ENCODE measurements around the gene SFN. TPM values are rescaled to one million over a fixed set of nuclear protein-coding genes. Genes with fewer than 3 reads are reported as not detected.

The SFN gene
- total RNA-seq, 2 experiments from 2014 or later: 0.95 to 3.9 TPM

DNA sequence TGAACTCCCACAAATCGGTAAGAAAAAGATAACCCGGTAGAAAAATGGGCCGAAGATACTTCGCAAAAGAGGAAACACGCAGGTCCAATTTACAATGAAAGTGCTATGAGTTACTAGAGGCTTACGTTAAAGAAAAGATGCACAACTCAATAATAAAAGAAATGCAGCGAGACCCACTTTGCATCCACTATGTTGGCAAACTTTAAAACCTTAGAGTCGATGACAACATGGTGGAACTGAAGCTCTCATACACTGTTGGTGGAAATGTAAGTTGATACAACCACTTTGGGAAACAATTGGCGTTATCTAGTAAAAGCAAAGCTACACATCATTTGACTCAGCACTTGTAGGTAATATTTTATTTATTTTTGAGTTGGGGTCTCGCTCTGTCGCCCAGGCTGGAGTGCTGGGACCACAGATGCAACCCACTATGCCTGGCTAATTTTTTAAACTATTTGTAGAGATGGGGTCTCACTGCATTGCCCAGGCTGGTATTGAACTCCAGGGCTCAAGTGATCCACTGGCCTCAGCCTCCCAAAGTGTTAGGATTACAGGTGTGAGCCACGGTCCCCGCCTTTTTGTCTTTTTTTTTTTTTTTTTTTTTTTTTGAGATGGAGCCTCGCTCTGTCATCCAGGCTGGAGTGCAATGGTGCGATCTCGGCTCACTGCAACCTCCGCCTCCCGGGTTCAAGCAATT lies 38.0 kb downstream of the SFN start:
- H4K20me1 ChIP-seq (ENCODE audit: insufficient read depth, low read length): no peaks in the 10 kb centered on the region
- H3K4me3 ChIP-seq (ENCODE audit: low read depth, low read length, poor library complexity, severe bottlenecking): peak overlapping the region; percentile 91
- TSS peak; percentile 96 for BruUV-seq (replicated peaks)
- ChIA-PET CTCF (ENCODE audit: unreplicated experiment) (interaction anchor here (1.0 to 1.2 kb wide), 2 partner anchors 11 to 144 kb away, joined by 3 to 4 read pairs; partner anchors contain the start of gene GPN2), POLR2A (interaction anchor here (0.6 to 3.4 kb wide), 9 partner anchors 8 to 360 kb away, joined by 3 to 22 read pairs (median 3); partner anchors contain the start of genes GPN2 and NUDC)
- no peak for DNase-seq (ENCODE audit: low spot score)
- H3K4me1 ChIP-seq (ENCODE audit: insufficient read depth, low read length, poor library complexity, severe bottlenecking): peaks cover 16% of the 10 kb centered on the region
- TF ChIP-seq, protein P1, sequence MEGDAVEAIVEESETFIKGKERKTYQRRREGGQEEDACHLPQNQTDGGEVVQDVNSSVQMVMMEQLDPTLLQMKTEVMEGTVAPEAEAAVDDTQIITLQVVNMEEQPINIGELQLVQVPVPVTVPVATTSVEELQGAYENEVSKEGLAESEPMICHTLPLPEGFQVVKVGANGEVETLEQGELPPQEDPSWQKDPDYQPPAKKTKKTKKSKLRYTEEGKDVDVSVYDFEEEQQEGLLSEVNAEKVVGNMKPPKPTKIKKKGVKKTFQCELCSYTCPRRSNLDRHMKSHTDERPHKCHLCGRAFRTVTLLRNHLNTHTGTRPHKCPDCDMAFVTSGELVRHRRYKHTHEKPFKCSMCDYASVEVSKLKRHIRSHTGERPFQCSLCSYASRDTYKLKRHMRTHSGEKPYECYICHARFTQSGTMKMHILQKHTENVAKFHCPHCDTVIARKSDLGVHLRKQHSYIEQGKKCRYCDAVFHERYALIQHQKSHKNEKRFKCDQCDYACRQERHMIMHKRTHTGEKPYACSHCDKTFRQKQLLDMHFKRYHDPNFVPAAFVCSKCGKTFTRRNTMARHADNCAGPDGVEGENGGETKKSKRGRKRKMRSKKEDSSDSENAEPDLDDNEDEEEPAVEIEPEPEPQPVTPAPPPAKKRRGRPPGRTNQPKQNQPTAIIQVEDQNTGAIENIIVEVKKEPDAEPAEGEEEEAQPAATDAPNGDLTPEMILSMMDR (conservative IDR thresholded peaks at IDR 0.05; ENCODE audit: low read length): no peak
- TF ChIP-seq EZH2phosphoT487 (IDR thresholded peaks at IDR 0.05; ENCODE audit: borderline replicate concordance, low read depth, low read length): no peak
- H3K36me3 ChIP-seq (ENCODE audit: insufficient read depth, low read length): peaks cover 12% of the 10 kb centered on the region; the same call in 1 of the 2 replicates
- peak overlapping the region; percentile 99 for H2AFZ ChIP-seq (ENCODE audit: low read length)
- no peaks in the 10 kb centered on the region for H3K9me2 ChIP-seq (ENCODE audit: insufficient read depth, low read length)
- H3K79me2 ChIP-seq (ENCODE audit: insufficient read depth, low read depth, low read length): peaks cover 17% of the 10 kb centered on the region
- H3K9me3 ChIP-seq (ENCODE audit: low read length): no peaks in the 10 kb centered on the region
- peak overlapping the region; percentile 83 for H3K4me2 ChIP-seq (ENCODE audit: low read length)
- intact Hi-C loops (cut with micrococcal nuclease; ENCODE audit: unreplicated experiment): no loop called here
- peak overlapping the region; percentile 43 for H3K27ac ChIP-seq (ENCODE audit: low read depth, low read length, poor library complexity, severe bottlenecking)

DNA sequence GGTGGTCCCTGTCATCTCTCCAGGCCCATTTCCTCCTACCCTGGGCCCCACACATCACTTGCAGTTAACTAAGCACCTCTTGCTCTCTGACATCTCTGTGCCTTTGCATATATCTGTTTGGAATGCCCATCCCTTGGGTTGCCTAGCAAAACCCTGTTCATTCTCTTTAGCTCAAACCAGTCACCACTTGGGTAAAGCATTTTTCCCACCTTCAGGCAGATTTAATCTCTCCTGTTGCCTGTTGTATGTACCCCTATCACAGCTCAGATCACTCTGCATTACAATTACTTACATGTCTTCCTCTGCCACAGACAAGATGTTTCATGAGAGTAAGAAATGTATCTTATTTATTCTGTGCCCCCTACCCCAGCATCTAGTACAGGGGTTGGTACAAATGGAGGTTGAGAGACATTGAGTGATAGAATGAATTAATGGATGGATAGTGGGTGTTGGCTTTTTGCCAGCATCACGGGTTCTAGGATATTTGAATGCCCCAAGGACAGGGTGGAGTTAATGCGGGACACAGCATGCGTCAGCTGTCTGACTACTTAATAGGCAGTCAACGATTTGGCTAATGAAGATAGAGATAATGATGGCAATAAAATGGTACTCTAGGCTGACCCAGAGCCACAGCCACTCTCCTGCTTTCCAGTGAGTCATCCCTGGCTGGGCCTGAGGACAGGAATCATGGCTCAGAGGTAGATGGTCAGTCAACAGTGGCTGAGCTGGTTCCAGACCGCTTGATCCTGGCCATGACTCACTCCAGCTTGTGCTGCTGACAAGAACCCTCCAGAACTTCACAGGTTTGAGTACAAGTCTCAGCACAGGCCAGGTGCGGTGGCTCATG lies 44.3 kb downstream of the SFN start:
- Histone ChIP-seq H3K79me2 (ENCODE audit: insufficient read depth, low read depth, low read length) (no peaks in the 10 kb centered on the region), H3K36me3 (ENCODE audit: insufficient read depth, low read length) (no peaks in the 10 kb centered on the region), H3K4me2 (ENCODE audit: low read length) (no peak overlapping the region), H3K27ac (ENCODE audit: low read depth, low read length, poor library complexity, severe bottlenecking) (no peak overlapping the region), H3K4me3 (ENCODE audit: low read depth, low read length, poor library complexity, severe bottlenecking) (no peak overlapping the region), H3K9me2 (ENCODE audit: insufficient read depth, low read length) (no peaks in the 10 kb centered on the region), H3K4me1 (ENCODE audit: insufficient read depth, low read length, poor library complexity, severe bottlenecking) (no peaks in the 10 kb centered on the region), H3K9me3 (ENCODE audit: low read length) (no peaks in the 10 kb centered on the region), H4K20me1 (ENCODE audit: insufficient read depth, low read length) (no peaks in the 10 kb centered on the region), H2AFZ (ENCODE audit: low read length) (no peak overlapping the region)
- ChIA-PET POLR2A (interaction anchor here (0.6 to 1.0 kb wide), 2 partner anchors 9 kb away, joined by 3 read pairs; no protein-coding TSS in a partner anchor), CTCF (ENCODE audit: unreplicated experiment) (no interaction called here)
- no peak for DNase-seq (ENCODE audit: low spot score)
- intact Hi-C loops (cut with micrococcal nuclease; ENCODE audit: unreplicated experiment): no loop called here
- TF ChIP-seq, protein P1 (conservative IDR thresholded peaks at IDR 0.05; ENCODE audit: low read length): no peak
- no peak for TF ChIP-seq EZH2phosphoT487 (IDR thresholded peaks at IDR 0.05; ENCODE audit: borderline replicate concordance, low read depth, low read length)
- BruUV-seq (replicated peaks): no TSS peak
